IgD-negative memory B cell (primary cell): ENCODE measurements around the gene P2RY2. TPM values are rescaled to one million over a fixed set of nuclear protein-coding genes. Genes with fewer than 3 reads are reported as not detected.
"Not testable (repeated sequence)": the region's sequence is repeated elsewhere in the genome, so short reads cannot be mapped to it uniquely, and the experiment has no call there.

Experiments
- H3K27ac Mint-ChIP-seq, 3 donors: one replicate each; pipeline ENCODE4 v1.8.0; 2020 to 2022; ENCODE audit warnings: mild to moderate bottlenecking in 3 of 3, mixed read lengths in 3 of 3, moderate library complexity in 1 of 3
- H3K27me3 Mint-ChIP-seq: one replicate; pipeline ENCODE4 v1.8.0; 2021; ENCODE audit warnings: mixed read lengths
- H3K36me3 Mint-ChIP-seq: one replicate; pipeline ENCODE4 v1.8.0; 2020; ENCODE audit warnings: mild to moderate bottlenecking, mixed read lengths
- H3K4me1 Mint-ChIP-seq, 3 donors: one replicate each; pipeline ENCODE4 v1.8.0; 2020 to 2022; ENCODE audit warnings: mixed read lengths in 3 of 3, mild to moderate bottlenecking in 1 of 3
- H3K4me3 Mint-ChIP-seq, 4 donors: one replicate each; pipeline ENCODE4 v1.8.0; 2020 to 2022; ENCODE audit warnings: mild to moderate bottlenecking in 4 of 4, mixed read lengths in 4 of 4, moderate library complexity in 3 of 4
- H3K9me3 Mint-ChIP-seq, 3 donors: one replicate each; pipeline ENCODE4 v1.8.0; 2020 to 2021; ENCODE audit warnings: mixed read lengths in 3 of 3, mild to moderate bottlenecking in 1 of 3
- polyA plus RNA-seq: library from polyadenylated mRNA; unstranded; fragments of 300-500 nt; fragmentation: Illumina TruSeq; gene quantifications from one replicate; pipeline ENCODE4 v1.2.3, GENCODE V29; 2021

P2RY2 gene
- polyA plus RNA-seq, 1 donor from 2014 or later = 0.13 TPM

DNA sequence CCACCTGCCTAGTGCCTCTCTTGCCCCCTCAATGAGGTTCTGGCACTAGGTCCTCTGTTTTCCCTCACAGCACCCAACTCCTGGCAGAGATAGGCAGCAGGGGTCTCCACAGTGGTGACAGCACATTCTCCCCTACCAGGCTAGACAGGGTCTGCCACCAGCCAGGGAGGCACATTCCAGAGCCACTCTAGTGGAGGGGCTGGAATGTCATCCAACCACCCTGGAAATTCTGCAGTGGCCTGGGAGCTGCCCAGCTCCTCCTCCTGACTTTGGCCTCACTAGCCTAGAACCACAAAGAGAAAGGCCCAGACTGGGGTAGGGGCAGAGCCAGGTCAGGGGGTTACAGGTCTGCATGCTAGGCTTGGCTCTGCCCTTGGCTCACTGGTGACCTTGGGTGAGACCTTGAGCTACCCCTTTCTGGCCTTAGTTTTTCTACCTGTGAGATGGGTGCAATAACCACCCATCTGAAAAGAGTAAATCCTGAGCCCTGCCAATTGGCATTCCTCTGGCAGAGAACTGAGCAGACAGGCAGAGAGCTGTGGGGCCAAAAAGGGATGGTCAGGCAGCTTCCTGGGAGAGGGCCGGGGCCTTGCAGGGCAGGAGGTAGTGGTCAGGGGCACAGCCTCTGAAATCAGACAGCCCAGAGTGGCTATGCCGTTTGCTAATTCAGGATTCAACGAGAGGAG is 7.1 kb downstream of the P2RY2 start:
- H3K4me3 Mint-ChIP-seq = no peak overlapping the region
- H3K27ac Mint-ChIP-seq = peak overlapping the region in 1 of 3 donors; percentile 18
- H3K36me3 Mint-ChIP-seq = peaks cover 1% of the 10 kb centered on the region
- peaks cover 0 to 3% (median 0%) of the 10 kb centered on the region in 3 donors for H3K4me1 Mint-ChIP-seq
- H3K27me3 Mint-ChIP-seq = peaks cover under 1% of the 10 kb centered on the region
- H3K9me3 Mint-ChIP-seq = no peaks in the 10 kb centered on the region

DNA sequence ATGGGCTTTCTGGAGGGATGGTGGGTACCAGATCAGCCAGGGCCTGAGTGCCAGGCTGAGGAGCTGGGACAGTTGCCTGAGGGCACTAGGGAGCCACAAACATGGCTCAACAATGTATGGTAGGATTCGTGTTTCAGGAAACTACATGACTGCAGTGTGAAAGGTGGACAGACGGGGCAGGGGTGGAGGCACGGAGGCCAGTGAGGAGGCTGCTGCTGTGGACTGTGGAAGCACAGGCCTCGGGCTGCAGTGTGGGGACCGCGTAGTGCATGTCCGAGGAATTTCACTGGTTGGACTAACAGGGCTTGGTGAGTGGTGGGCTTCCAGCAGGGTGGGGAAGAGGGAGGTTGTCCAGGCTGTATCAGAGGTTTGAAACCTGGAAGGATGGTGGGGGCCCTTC is 7.8 kb downstream of the P2RY2 start:
- H3K9me3 Mint-ChIP-seq = no peaks in the 10 kb centered on the region
- H3K27me3 Mint-ChIP-seq = peaks cover 4% of the 10 kb centered on the region
- no peak overlapping the region for H3K4me3 Mint-ChIP-seq
- peak overlapping the region in 1 of 3 donors; percentile 18 for H3K27ac Mint-ChIP-seq
- H3K36me3 Mint-ChIP-seq = peaks cover 1% of the 10 kb centered on the region
- peaks cover 0 to 3% (median 0%) of the 10 kb centered on the region in 3 donors for H3K4me1 Mint-ChIP-seq

DNA sequence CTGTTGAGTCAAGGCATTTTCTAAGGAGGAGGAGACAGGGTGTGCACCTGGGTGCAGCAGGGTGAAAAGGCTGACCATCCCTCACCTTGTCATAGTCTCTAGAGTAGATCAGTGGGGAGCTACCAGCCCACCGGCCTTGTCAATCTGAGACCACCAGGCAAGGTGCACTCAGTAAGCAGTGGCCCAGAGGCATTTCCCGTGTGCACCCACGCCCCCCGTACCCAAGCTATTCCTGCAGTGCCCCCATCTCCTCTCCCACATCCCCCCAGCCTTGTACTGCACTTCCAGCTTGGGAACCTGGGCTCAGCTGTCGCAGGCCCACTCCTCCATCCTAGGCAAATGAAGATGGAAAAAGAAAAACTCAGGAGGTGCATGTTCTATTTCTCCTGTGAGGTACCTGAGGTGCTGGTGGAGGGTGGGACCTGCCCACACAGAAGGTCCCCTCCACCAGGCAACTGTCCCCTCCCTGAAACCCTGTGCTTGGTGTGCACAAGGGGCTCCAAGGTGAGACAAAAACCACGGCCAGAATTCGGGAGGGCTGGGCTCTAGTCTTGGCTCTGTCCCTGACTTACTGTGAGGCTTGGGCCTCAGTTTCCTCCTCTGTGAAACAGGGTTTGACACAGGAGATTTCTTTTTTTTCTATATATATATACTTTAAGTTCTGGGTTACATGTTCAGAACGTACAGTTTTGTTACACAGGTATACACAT is 8.4 kb downstream of the P2RY2 start:
- Mint-ChIP-seq H3K4me3 (no peak overlapping the region), H3K27ac (peak overlapping the region in 1 of 3 donors; percentile 93)

DNA sequence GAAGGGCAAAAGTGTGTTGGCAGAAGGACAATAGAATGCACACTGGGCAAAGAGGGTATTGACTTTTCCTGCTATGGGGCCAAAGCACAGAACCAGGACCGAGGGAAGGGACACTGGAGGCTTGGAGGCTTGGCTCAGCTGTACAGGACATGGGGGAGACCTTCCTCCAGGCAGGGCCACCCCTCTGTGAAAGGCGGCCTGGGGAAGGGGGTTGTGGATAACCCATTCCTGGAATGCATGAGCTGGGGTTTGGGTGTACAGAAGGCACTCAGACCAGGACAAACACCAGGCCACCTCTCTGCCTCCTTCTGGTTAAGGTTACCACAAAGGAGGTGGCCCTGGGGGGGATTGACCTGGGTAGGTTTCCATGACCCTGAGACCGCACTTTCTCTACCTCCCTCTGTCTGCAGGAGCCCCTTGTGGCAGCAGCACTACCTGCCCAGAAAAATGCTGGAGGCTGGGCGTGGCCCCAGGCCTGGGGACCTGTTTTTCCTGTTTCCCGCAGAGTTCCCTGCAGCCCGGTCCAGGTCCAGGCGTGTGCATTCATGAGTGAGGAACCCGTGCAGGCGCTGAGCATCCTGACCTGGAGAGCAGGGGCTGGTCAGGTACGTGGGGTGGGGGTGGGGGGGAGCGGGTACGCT is 9.6 kb downstream of the P2RY2 start:
- Mint-ChIP-seq H3K36me3 (no peaks in the 10 kb centered on the region), H3K4me1 (peaks cover 0 to 3% (median 0%) of the 10 kb centered on the region in 3 donors), H3K9me3 (no peaks in the 10 kb centered on the region), H3K4me3 (no peak overlapping the region), H3K27me3 (peaks cover 4% of the 10 kb centered on the region), H3K27ac (peak overlapping the region in 2 of 3 donors; percentile 54 to 93)

More for the DNA sequence above, 8.4 kb downstream of the P2RY2 start:
- H3K27me3 Mint-ChIP-seq = peaks cover 4% of the 10 kb centered on the region
- peaks cover 1% of the 10 kb centered on the region for H3K36me3 Mint-ChIP-seq
- H3K9me3 Mint-ChIP-seq = no peaks in the 10 kb centered on the region
- peaks cover 0 to 3% (median 0%) of the 10 kb centered on the region in 3 donors for H3K4me1 Mint-ChIP-seq

DNA sequence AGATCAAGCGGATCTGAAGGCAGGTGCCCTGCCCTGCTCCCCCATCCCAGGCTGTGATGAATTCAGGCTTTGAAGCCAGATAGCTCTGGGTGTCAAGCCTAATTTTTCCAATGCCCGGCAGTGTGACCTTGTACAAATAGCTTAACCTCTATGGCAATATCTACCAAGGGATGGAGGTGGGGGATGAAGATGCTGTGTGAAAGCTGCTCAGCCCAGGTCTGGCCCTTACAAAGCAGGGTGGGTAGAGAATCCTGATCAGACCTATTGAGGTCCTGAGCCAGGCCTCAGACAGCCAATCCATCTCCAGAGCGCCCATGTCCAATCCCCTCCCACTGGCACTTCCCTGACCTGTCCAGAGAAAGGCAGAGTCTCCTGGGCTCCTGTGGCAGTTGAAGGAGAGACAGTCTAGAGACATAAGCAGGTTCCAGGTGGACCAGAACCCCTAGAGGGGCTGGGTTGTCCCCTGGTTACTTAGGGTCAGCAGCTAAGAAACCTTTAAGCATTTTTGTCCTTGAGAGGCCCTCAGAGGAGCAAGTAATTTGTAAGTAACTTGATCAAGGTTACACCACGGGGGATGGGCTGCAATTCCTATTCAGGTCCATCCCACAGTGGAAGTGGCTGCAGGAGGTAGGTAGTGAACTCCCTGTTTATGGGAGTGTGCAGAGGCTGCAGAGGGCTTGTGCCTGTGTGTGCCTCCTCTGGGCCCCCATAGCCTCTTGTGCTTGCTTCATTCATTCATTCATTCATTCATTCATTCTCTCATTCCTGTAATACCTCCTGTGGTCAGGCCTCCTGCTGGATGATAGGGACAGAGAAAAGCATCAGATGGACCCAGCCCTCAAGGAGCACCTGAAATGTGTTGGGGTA is 10.4 kb downstream of the P2RY2 start:
- H3K36me3 Mint-ChIP-seq = no peaks in the 10 kb centered on the region
- H3K4me1 Mint-ChIP-seq = peaks cover 0 to 3% (median 0%) of the 10 kb centered on the region in 3 donors
- H3K4me3 Mint-ChIP-seq = no peak overlapping the region
- no peak overlapping the region for H3K27ac Mint-ChIP-seq
- no peaks in the 10 kb centered on the region for H3K9me3 Mint-ChIP-seq
- peaks cover 4% of the 10 kb centered on the region for H3K27me3 Mint-ChIP-seq

DNA sequence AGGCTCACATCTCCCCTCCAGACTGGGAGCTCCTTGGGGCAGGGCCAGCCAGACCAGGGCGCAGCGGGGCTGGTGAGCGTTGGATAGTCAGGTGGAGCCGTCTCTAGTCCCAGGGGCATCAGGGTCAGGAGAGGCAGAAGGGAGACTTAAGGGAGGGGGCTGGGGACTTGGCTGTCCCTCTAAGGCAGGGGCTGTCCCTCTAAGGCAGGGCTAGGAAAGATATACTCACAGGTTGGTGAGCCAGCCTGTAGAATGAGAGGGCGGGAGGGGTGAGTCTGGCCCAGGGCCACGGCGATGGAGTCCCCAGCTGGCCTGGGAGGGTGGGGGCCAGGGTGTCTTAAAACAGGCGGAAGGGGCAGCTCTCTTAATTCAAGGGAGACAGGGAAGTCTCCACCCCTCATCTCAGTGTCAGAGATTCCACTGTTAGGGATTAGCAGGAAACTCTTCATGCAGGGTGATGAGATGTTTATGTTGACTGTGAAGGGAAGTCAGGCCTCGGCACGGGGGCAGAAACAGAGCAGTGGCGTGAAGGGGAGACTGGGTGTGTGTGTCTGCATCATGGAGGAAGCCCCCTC is 11.3 kb downstream of the P2RY2 start:
- no peak overlapping the region for H3K27ac Mint-ChIP-seq

DNA sequence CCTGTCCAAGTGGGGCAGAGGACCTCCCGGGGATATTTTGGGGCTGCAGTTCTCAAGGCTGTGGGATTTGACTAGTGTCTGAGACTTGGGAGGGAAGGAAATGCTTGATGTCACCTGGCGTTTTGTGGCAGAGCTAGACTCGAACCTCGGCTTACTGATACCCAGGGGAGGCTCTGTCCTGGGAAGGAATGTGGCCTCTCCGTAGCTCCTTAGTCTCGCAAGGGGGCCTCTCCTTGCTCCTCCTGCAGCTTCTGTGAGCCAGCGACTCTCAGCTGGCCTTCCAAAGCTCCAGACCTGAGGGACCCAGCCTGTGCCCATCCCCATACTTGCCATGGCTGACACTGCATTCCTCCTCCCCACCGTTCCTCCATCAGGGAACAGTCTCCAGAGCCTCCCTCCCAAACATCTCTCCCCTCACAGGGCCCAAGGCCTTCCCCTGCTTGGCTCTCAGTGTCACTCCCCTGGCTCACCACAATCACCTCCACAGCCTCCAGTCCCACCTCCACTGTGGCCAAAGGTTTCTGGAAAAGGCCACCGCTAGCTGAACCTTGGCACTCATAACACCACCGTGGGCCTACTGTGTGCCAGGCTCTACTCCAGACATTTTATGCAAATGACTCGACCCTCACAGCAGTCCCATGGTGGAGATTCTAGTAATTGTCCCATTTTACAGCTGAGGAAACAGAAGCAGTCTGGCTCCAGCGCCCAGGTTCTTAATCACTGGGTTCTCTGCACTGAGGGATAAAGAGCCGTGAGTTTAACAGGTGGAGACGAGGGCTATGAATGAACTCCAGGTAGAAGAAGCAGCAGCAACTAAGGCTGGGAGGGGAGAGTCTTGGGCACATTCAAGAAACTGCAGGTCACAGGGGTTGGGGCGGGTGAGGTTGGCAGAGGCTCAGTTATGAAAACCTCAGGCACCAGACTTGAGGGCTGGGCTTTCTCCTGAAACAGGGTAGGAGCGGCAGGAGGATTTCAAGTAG is 12.1 kb downstream of the P2RY2 start:
- Mint-ChIP-seq H3K4me1 (peaks cover 0 to 3% (median 0%) of the 10 kb centered on the region in 3 donors), H3K27ac (no peak overlapping the region), H3K4me3 (peak overlapping the region in 1 of 4 donors; percentile 75), H3K36me3 (no peaks in the 10 kb centered on the region), H3K27me3 (peaks cover 4% of the 10 kb centered on the region), H3K9me3 (no peaks in the 10 kb centered on the region)

More for the DNA sequence above, 11.3 kb downstream of the P2RY2 start:
- Mint-ChIP-seq H3K4me3 (no peak overlapping the region), H3K9me3 (no peaks in the 10 kb centered on the region), H3K27me3 (peaks cover 4% of the 10 kb centered on the region), H3K4me1 (peaks cover 0 to 3% (median 0%) of the 10 kb centered on the region in 3 donors), H3K36me3 (no peaks in the 10 kb centered on the region)

DNA sequence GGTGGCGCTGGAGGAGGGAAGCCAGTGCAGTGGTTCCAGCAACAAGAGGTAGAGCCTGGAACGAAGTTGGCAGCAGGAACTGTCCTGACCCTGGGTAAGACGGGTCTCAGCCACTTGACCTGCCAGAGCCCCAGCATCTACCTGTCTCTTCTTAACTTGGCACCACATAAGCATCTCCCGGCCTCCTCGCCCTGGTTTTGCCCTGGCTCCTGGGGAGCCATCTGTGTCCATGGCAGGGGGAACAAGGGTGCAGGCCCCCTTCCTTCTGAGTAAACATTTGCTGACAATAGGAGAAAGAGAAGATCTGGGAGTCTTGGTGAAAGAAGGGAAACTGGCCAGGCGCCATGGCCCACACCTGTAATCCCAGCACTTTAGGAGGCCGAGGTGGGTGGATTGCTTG is 12.8 kb downstream of the P2RY2 start:
- Mint-ChIP-seq H3K36me3 (no peaks in the 10 kb centered on the region), H3K4me1 (no peaks in the 10 kb centered on the region), H3K27me3 (peaks cover 4% of the 10 kb centered on the region), H3K27ac (no peak overlapping the region), H3K9me3 (no peaks in the 10 kb centered on the region), H3K4me3 (no peak overlapping the region)

DNA sequence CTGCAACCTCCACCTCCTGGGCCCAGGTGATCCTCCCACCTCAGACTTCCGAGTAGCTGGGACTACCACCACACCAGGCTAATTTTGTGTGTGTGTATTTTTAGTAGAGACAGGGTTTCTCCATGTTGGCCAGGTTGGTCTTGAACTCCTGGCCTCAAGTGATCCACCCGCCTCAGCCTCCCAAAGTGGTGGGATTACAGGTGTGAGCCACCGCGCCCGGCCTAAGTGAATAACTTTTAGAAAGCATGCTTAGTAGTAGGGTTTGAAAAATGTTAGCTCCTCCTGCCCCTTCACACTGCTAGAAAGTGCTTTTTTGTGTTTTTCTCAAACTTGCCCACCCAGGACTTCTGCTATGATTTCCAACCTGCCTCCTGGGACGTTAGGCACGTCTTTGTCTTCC is 14.4 kb downstream of the P2RY2 start:
- not testable (repeated sequence) for H3K36me3 Mint-ChIP-seq, H3K27me3 Mint-ChIP-seq, H3K9me3 Mint-ChIP-seq, H3K4me1 Mint-ChIP-seq, H3K27ac Mint-ChIP-seq
- H3K4me3 Mint-ChIP-seq = peak overlapping the region in 1 of 4 donors; percentile 18

DNA sequence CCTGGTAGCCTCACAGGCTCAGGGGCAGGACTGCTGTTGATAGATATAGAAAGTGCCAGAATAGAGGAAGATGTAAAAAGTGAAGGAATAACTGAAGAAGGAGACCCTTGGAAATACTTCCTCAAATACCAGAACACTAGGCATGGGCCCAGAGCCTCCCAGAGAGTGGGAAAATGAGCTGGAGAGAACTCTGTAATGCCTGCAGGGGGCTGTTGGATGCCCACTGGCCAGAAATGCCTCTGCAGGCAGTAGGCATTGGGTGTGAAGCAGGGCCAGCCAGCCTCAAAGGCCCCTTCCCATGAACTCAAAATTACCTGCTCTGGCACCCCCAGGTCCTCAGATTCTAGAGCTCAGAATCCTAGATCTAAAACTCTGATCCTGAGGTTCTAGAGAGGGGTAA is 15.1 kb downstream of the P2RY2 start:
- Mint-ChIP-seq H3K4me1 (no peaks in the 10 kb centered on the region), H3K27me3 (peaks cover 4% of the 10 kb centered on the region), H3K27ac (no peak overlapping the region)

DNA sequence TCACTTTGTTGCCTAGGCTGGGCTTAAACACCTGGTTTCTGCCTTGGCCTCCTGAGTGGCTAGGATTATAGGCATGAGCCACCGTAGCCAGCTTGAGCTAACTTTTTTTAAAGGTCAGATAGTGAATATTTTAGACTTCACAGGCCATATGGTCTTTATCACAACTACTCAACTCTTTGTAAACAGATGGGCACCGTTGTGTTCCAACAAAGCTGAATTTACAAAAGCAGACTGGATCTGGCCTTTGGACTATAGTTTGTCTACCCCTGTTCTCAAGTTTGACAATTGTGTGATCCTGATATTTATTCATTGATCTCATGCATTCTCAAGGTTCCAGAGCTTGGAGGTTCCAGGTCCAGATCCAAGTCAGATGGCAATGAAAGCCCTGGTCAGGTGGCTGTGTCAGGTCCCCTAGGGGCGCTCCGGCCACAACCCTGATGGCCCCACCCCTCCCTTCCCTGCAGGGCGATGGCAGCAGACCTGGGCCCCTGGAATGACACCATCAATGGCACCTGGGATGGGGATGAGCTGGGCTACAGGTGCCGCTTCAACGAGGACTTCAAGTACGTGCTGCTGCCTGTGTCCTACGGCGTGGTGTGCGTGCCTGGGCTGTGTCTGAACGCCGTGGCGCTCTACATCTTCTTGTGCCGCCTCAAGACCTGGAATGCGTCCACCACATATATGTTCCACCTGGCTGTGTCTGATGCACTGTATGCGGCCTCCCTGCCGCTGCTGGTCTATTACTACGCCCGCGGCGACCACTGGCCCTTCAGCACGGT is 15.8 kb downstream of the P2RY2 start:
- Mint-ChIP-seq H3K27me3 (peaks cover 4% of the 10 kb centered on the region), H3K27ac (no peak overlapping the region), H3K4me3 (no peak overlapping the region), H3K9me3 (no peaks in the 10 kb centered on the region), H3K4me1 (no peaks in the 10 kb centered on the region), H3K36me3 (peaks cover 2% of the 10 kb centered on the region)

More for the DNA sequence above, 15.1 kb downstream of the P2RY2 start:
- Mint-ChIP-seq H3K36me3 (peaks cover 2% of the 10 kb centered on the region), H3K9me3 (no peaks in the 10 kb centered on the region), H3K4me3 (no peak overlapping the region)

DNA sequence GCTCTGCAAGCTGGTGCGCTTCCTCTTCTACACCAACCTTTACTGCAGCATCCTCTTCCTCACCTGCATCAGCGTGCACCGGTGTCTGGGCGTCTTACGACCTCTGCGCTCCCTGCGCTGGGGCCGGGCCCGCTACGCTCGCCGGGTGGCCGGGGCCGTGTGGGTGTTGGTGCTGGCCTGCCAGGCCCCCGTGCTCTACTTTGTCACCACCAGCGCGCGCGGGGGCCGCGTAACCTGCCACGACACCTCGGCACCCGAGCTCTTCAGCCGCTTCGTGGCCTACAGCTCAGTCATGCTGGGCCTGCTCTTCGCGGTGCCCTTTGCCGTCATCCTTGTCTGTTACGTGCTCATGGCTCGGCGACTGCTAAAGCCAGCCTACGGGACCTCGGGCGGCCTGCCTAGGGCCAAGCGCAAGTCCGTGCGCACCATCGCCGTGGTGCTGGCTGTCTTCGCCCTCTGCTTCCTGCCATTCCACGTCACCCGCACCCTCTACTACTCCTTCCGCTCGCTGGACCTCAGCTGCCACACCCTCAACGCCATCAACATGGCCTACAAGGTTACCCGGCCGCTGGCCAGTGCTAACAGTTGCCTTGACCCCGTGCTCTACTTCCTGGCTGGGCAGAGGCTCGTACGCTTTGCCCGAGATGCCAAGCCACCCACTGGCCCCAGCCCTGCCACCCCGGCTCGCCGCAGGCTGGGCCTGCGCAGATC is 16.5 kb downstream of the P2RY2 start:
- Mint-ChIP-seq H3K36me3 (peaks cover 2% of the 10 kb centered on the region), H3K27me3 (peaks cover 4% of the 10 kb centered on the region), H3K4me1 (no peaks in the 10 kb centered on the region), H3K4me3 (no peak overlapping the region), H3K27ac (no peak overlapping the region), H3K9me3 (no peaks in the 10 kb centered on the region)
